Kidney (tissue), 14 donors: ENCODE measurements around the gene TMEM151A. TPM values are rescaled to one million over a fixed set of nuclear protein-coding genes. Genes with fewer than 3 reads are reported as not detected.

Experiments
- DNase-seq, 5 donors: peaks; one replicate each; pipeline ENCODE4 v3.0.0-alpha.2; 2013 to 2020
- FAIRE-seq: peaks from 2 replicates; lab custom pipeline; 2012; peaks lifted over from hg19 to GRCh38; lab: Jason Lieb, UNC
- H3K27ac ChIP-seq, 2 donors: one replicate each; pipeline ENCODE4 v1.7.0; 2013; ENCODE audit warnings: low read depth in 2 of 2, low read length in 2 of 2, inconsistent platforms in 1 of 2
- H3K27me3 ChIP-seq: one replicate; pipeline ENCODE4 v1.7.1; 2013; ENCODE audit warnings: low read length, inconsistent platforms; ENCODE audit not compliant: control insufficient read depth, insufficient read depth
- H3K36me3 ChIP-seq, 3 donors: one replicate each; pipeline versions ENCODE4 v1.7.0 to v1.7.1; 2013; ENCODE audit warnings: low read length in 3 of 3, control low read depth in 1 of 3, inconsistent platforms in 1 of 3; ENCODE audit not compliant: insufficient read depth in 3 of 3, control insufficient read depth in 2 of 3
- H3K4me1 ChIP-seq, 3 donors: one replicate each; pipeline versions ENCODE4 v1.7.0 to v1.7.1; 2013; ENCODE audit warnings: low read length in 3 of 3, inconsistent platforms in 1 of 3, low read depth in 1 of 3; ENCODE audit not compliant: control insufficient read depth in 2 of 3, insufficient read depth in 2 of 3
- H3K4me3 ChIP-seq, 3 donors: one replicate each; pipeline versions ENCODE4 v1.7.0 to v1.8.1; 2013; ENCODE audit warnings: low read length in 3 of 3, control low read depth in 1 of 3, inconsistent platforms in 1 of 3
- H3K9ac ChIP-seq, 3 donors: one replicate each; pipeline versions ENCODE4 v1.7.0 to v1.7.1; 2013; ENCODE audit warnings: low read length in 3 of 3, control low read depth in 1 of 3, inconsistent platforms in 1 of 3
- H3K9me3 ChIP-seq, 3 donors: one replicate each; pipeline versions ENCODE4 v1.7.0 to v1.7.1; 2013; ENCODE audit warnings: low read length in 3 of 3, control low read depth in 1 of 3, inconsistent platforms in 1 of 3; ENCODE audit not compliant: control insufficient read depth in 2 of 3, insufficient read depth in 1 of 3
- intact Hi-C: fragments of 100-400 bp; cut with DNase I; formaldehyde crosslinking; loops from one replicate; pipeline ENCODE4 v1.11.1; 2022
- polyA plus RNA-seq: library from polyadenylated mRNA; stranded (reverse); fragments of 350-450 nt; fragmentation: Illumina TruSeq; extraction: RNeasy Lipid Tissue Mini Kit (QIAGEN cat#74804); gene quantifications from one replicate; pipeline ENCODE4 v1.2.3, GENCODE V29; 2014; ENCODE audit warnings: low read depth, low replicate concordance; ENCODE audit not compliant: insufficient read depth
- total RNA-seq: library from RNA; stranded (reverse); fragmentation: NEBNext Ultra II Directional; extraction: Animal tissue kit (Norgen Biotek cat#: 25700); gene quantifications from one replicate; pipeline ENCODE4 v1.2.1, GENCODE V29; 2021
- TF ChIP-seq, protein P1 (sequence below): IDR thresholded peaks from 3 replicates; pipeline ENCODE4 v1.5.1; 2012; ENCODE audit warnings: mild to moderate bottlenecking, moderate library complexity, borderline replicate concordance; ENCODE audit not compliant: insufficient read depth; ENCODE audit errors: extremely low read depth
- donor health status: control.
- donor health status: control.
- donor health status: control.
- donor health status: control.
- donor health status: control.
- donor health status: DM: yes; HTN: yes; CAD: no.
- donor health status: Normal renal cell carcinoma (clear cell type).

The TMEM151A gene
- total and polyA plus RNA-seq, 2 donors from 2014 or later, result 0.19 TPM; not detected in 1

DNA sequence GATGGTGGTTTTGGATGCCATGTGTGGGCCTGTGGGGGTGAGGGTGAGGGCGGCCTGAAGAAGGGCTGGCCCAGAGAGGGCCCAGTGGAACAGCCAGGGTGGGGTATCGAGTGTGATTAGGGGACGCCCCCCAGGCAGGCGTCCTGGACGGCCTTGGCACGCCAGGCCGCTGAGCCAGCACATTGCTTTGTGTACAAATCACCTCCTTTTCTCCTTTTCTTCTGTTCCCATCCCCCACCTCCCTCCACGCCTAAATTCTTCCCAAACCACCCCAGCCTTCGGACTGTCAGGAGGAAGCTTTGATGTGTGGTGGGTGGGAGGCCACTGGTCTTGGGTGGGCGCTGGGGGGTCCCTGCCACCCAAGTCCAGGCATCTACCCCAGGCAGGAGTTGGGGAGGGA lies 33.0 kb downstream of the TMEM151A start:
- H3K27ac ChIP-seq, result no peak overlapping the region
- no peaks in the 10 kb centered on the region for H3K27me3 ChIP-seq
- FAIRE-seq (no peak), DNase-seq (no peak)
- no peaks in the 10 kb centered on the region for H3K9me3 ChIP-seq
- TF ChIP-seq, protein P1, sequence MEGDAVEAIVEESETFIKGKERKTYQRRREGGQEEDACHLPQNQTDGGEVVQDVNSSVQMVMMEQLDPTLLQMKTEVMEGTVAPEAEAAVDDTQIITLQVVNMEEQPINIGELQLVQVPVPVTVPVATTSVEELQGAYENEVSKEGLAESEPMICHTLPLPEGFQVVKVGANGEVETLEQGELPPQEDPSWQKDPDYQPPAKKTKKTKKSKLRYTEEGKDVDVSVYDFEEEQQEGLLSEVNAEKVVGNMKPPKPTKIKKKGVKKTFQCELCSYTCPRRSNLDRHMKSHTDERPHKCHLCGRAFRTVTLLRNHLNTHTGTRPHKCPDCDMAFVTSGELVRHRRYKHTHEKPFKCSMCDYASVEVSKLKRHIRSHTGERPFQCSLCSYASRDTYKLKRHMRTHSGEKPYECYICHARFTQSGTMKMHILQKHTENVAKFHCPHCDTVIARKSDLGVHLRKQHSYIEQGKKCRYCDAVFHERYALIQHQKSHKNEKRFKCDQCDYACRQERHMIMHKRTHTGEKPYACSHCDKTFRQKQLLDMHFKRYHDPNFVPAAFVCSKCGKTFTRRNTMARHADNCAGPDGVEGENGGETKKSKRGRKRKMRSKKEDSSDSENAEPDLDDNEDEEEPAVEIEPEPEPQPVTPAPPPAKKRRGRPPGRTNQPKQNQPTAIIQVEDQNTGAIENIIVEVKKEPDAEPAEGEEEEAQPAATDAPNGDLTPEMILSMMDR, result no peak
- no peaks in the 10 kb centered on the region for H3K36me3 ChIP-seq
- no peak overlapping the region for H3K9ac ChIP-seq
- intact Hi-C loops, result no loop called here
- H3K4me3 ChIP-seq, result no peak overlapping the region
- peaks cover 0 to 17% (median 11%) of the 10 kb centered on the region in 3 donors for H3K4me1 ChIP-seq

DNA sequence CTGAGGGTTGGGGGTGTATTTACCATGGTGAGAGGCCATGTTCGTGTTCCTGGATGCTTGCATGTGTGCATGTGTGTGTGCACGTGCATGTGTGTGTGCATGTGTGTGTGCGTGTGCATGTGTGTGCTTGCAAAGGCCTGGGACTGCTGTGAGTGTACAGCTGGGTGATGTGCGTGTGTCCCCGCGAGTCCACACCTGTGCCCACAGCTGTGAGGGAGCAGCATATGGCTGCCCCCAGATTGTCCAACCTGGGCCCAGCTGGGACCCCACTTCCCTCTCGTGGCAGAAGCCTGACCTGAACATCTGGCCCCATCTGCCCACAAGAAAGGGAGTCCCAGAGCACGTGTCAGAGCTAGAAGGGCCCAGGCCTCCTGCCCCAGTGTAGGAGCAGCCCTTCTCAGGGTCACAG lies 33.6 kb downstream of the TMEM151A start:
- intact Hi-C loops, result no loop called here
- FAIRE-seq (no peak), DNase-seq (peak in 1 of 5 donors; percentile 68)
- H3K4me3 ChIP-seq, result no peak overlapping the region
- no peak overlapping the region for H3K27ac ChIP-seq
- H3K9ac ChIP-seq, result no peak overlapping the region
- no peaks in the 10 kb centered on the region for H3K36me3 ChIP-seq
- peaks cover 0 to 17% (median 11%) of the 10 kb centered on the region in 3 donors for H3K4me1 ChIP-seq
- TF ChIP-seq, protein P1, result no peak
- H3K9me3 ChIP-seq, result no peaks in the 10 kb centered on the region
- no peaks in the 10 kb centered on the region for H3K27me3 ChIP-seq

DNA sequence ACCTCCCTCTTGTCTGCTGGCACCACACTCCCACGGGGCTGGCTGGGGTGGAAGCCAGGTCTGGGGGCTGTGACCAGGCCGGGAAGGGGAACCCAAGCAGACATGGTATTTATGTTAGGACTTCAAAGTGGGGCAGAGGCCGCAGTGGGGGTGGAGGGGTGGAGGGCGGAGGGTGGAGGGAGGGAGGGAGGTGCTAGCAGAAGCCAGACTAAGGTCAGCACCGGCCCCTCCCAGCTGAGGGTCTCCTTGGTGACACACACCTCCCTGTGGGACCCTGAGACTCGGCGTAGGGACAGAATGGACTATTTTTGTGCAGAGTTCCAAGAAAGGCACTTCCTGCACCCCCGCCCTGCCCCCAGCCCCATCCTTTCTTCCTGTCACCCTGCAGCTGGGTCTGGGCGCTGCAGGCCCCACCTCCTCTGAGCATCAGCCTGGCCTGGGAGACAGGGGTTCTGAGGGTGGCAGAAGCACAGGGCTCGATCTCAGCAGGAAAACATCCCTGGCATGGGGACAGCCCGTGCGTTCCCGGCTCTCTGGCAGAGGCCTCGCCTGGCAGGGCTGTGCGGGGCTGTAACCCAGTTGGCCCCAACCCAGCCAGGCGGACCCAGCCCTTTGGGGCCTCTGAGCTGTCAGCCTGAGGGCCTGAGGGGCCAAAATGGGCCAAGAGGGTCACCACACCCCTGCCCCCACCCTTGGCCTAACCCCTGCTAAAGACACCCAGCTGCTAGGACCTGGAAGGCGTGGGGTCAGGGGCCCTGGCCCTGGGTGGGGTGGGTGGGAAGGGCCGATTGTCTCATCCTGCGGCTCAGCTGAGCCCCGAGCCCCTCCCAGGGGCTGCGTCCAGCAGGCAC lies 34.8 kb downstream of the TMEM151A start:
- DNase-seq, result peak in 3 of 5 donors; percentile 50 to 87 (median 73)
- peak overlapping the region in 1 of 2 donors; percentile 26 for H3K27ac ChIP-seq
- intact Hi-C loops, result no loop called here
- H3K9me3 ChIP-seq, result no peaks in the 10 kb centered on the region
- H3K9ac ChIP-seq, result no peak overlapping the region
- no peak for FAIRE-seq
- peaks cover 0 to 17% (median 11%) of the 10 kb centered on the region in 3 donors for H3K4me1 ChIP-seq
- no peaks in the 10 kb centered on the region for H3K36me3 ChIP-seq
- TF ChIP-seq, protein P1, result no peak
- no peaks in the 10 kb centered on the region for H3K27me3 ChIP-seq
- no peak overlapping the region for H3K4me3 ChIP-seq
